ENCODE results near the gene ENG. TPM values are rescaled to one million over a fixed set of nuclear protein-coding genes. Genes with fewer than 3 reads are reported as not detected.

Gene ENG
- total RNA-seq, 1 donor: 60.8 TPM

DNA sequence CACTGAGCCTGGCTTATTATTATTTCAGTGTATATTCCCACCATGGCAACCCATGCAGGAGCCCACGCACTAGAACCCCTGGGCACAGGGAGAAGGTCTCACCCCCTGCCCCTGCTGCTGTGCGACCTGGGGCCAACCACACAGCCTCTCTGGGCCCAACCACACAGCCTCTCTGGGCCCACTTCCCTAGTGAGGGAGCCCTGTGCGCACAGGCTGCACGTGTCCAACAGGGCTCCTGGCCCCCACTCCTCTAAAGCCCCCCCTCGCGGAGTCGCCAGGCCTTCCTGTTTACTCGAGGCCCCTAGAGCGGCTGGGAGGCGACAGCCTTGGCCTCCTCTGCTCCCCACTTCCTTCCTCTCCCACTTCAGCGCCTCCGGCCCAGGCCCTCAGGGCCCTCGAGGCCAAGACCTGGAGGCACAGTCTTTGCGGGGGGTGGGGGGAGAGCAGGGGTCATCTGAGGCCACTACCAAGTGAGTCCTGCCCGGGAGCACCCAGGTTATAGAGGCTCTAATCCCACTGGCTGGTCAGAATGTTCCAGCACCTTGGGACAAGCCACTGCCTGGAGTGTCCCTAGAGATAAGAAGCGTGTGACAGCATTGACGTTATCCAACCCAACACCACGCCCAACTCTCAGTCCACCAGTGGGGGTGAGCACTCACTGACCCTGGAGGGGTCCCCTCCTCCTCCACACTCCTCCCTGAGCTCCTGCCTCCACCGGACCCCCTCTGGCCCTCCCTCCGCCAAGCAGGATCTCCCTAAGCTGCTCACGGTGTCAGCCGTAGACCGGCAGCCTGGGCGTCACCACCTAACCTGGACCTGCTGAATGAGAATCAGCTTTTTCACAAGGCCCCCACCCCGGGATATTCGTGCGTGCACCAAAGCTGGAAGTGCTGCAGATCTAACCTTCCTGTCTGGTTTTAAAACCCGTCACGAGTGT lies 7.9 kb upstream of the ENG start:
- Histone ChIP-seq H4K20me1 (ENCODE audit: insufficient read depth, low read length) (no peaks in the 10 kb centered on the region), H3K27me3 (ENCODE audit: insufficient read depth, low read length) (no peaks in the 10 kb centered on the region), H3K4me2 (ENCODE audit: insufficient read depth, low read length) (no peak overlapping the region), H3K9me3 (ENCODE audit: low read depth, low read length) (no peaks in the 10 kb centered on the region), H2AFZ (ENCODE audit: low read length) (peak overlapping the region; percentile 20), H3K27ac (ENCODE audit: low read depth, low read length) (no peak overlapping the region), H3K79me2 (ENCODE audit: insufficient read depth, low read length) (no peaks in the 10 kb centered on the region), H3K4me1 (ENCODE audit: insufficient read depth, low read length) (peaks cover 14% of the 10 kb centered on the region), H3K4me3 (ENCODE audit: insufficient read depth, low read length) (no peak overlapping the region), H3K36me3 (ENCODE audit: insufficient read depth, low read length) (peaks cover under 1% of the 10 kb centered on the region)
- DNase-seq (ENCODE audit: insufficient read length, low spot score, missing footprints): peak; percentile 80
- TF ChIP-seq, protein P1, sequence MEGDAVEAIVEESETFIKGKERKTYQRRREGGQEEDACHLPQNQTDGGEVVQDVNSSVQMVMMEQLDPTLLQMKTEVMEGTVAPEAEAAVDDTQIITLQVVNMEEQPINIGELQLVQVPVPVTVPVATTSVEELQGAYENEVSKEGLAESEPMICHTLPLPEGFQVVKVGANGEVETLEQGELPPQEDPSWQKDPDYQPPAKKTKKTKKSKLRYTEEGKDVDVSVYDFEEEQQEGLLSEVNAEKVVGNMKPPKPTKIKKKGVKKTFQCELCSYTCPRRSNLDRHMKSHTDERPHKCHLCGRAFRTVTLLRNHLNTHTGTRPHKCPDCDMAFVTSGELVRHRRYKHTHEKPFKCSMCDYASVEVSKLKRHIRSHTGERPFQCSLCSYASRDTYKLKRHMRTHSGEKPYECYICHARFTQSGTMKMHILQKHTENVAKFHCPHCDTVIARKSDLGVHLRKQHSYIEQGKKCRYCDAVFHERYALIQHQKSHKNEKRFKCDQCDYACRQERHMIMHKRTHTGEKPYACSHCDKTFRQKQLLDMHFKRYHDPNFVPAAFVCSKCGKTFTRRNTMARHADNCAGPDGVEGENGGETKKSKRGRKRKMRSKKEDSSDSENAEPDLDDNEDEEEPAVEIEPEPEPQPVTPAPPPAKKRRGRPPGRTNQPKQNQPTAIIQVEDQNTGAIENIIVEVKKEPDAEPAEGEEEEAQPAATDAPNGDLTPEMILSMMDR (IDR thresholded peaks at IDR 0.05; ENCODE audit: extremely low read depth, low read depth, low read length): no peak

DNA sequence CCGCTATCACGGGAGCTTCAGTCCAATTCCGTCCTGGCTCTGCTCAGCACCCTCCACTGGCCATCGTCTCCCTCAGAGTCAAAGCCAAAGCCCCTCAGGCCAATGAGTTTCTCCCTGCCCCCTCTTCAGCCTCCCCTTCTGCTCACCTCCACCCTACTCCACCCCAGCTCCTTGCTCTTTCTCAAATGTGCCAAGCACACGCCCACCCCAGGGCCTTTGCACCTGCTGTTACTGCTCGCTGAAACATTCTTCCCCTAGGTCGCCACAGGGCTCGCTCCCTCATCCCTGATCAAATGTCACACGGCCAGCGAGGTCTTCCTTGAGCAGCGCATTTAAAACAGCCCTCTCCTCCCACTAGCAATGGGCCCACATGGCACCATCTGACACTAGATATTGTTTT lies 6.3 kb upstream of the ENG start:
- H3K36me3 ChIP-seq (ENCODE audit: insufficient read depth, low read length): no peaks in the 10 kb centered on the region
- H3K4me1 ChIP-seq (ENCODE audit: insufficient read depth, low read length): peaks cover 14% of the 10 kb centered on the region
- no peaks in the 10 kb centered on the region for H4K20me1 ChIP-seq (ENCODE audit: insufficient read depth, low read length)
- DNase-seq (ENCODE audit: insufficient read length, low spot score, missing footprints): peak; percentile 76
- no peak overlapping the region for H3K27ac ChIP-seq (ENCODE audit: low read depth, low read length)
- no peak overlapping the region for H3K4me3 ChIP-seq (ENCODE audit: insufficient read depth, low read length)
- H3K27me3 ChIP-seq (ENCODE audit: insufficient read depth, low read length): no peaks in the 10 kb centered on the region
- TF ChIP-seq, protein P1 (IDR thresholded peaks at IDR 0.05; ENCODE audit: extremely low read depth, low read depth, low read length): no peak
- no peaks in the 10 kb centered on the region for H3K9me3 ChIP-seq (ENCODE audit: low read depth, low read length)
- no peaks in the 10 kb centered on the region for H3K79me2 ChIP-seq (ENCODE audit: insufficient read depth, low read length)
- H2AFZ ChIP-seq (ENCODE audit: low read length): no peak overlapping the region
- no peak overlapping the region for H3K4me2 ChIP-seq (ENCODE audit: insufficient read depth, low read length)

DNA sequence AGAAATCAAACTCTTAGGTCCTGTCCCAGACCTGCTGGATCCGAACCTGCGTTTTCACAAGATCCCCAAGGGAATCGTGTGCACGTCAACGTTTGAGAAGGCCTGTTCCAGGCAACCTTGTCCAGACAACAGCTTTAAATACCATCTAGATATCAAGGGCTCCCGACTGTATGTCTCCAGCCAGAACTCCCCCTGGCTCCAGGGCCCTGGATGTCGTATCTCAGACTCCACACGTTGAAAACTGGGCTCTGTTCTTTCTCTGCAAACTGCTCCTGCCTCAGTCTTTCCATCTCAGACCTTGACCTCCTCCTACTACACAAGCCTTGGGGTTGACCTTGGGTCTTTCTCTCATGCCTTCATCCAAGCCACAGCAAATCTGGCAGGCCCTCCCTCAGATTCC lies 5.8 kb upstream of the ENG start:
- Histone ChIP-seq H3K36me3 (ENCODE audit: insufficient read depth, low read length) (no peaks in the 10 kb centered on the region), H3K4me1 (ENCODE audit: insufficient read depth, low read length) (peaks cover 14% of the 10 kb centered on the region), H3K27me3 (ENCODE audit: insufficient read depth, low read length) (no peaks in the 10 kb centered on the region), H3K9me3 (ENCODE audit: low read depth, low read length) (no peaks in the 10 kb centered on the region), H2AFZ (ENCODE audit: low read length) (no peak overlapping the region), H4K20me1 (ENCODE audit: insufficient read depth, low read length) (no peaks in the 10 kb centered on the region), H3K27ac (ENCODE audit: low read depth, low read length) (no peak overlapping the region), H3K4me3 (ENCODE audit: insufficient read depth, low read length) (no peak overlapping the region), H3K4me2 (ENCODE audit: insufficient read depth, low read length) (no peak overlapping the region), H3K79me2 (ENCODE audit: insufficient read depth, low read length) (no peaks in the 10 kb centered on the region)
- TF ChIP-seq, protein P1 (IDR thresholded peaks at IDR 0.05; ENCODE audit: extremely low read depth, low read depth, low read length): no peak
- no peak for DNase-seq (ENCODE audit: insufficient read length, low spot score, missing footprints)

DNA sequence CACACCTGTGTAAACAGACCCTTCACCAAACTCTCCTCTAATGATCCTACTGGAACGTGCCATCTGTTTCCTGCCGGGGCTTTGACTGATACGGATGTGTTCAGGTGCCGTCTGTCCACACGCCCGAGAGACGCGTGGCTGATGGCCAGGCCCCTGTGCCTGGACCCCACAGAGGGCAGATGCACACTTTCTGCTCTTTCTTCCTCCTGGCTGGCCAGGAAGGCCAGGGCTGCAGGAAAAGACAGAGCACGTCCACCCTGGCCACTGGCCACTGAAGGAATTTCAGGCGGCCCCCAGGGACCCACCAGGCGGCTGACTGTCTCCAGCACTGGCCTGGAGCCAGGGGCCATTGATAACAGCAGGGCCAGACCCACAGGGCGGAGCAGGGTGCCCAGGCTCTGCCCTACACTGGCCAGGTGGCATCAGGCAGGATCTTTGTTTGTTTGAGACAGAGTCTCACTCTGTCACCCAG lies 3.6 kb upstream of the ENG start:
- Histone ChIP-seq H3K9me3 (ENCODE audit: low read depth, low read length) (no peaks in the 10 kb centered on the region), H3K79me2 (ENCODE audit: insufficient read depth, low read length) (peaks cover 14% of the 10 kb centered on the region), H3K36me3 (ENCODE audit: insufficient read depth, low read length) (no peaks in the 10 kb centered on the region), H3K27me3 (ENCODE audit: insufficient read depth, low read length) (no peaks in the 10 kb centered on the region), H2AFZ (ENCODE audit: low read length) (peak overlapping the region; percentile 56), H3K4me2 (ENCODE audit: insufficient read depth, low read length) (no peak overlapping the region), H3K27ac (ENCODE audit: low read depth, low read length) (no peak overlapping the region), H3K4me1 (ENCODE audit: insufficient read depth, low read length) (peaks cover 18% of the 10 kb centered on the region), H4K20me1 (ENCODE audit: insufficient read depth, low read length) (peaks cover 9% of the 10 kb centered on the region), H3K4me3 (ENCODE audit: insufficient read depth, low read length) (no peak overlapping the region)
- TF ChIP-seq, protein P1 (IDR thresholded peaks at IDR 0.05; ENCODE audit: extremely low read depth, low read depth, low read length): no peak
- peak; percentile 92 for DNase-seq (ENCODE audit: insufficient read length, low spot score, missing footprints)
